HFF-Myc (cell line): ENCODE measurements around the gene DNAJB5.

ENCODE experiments used
- DNase-seq: peaks from one replicate; pipeline ENCODE4 v3.0.0-alpha.2; 2011; ENCODE audit warnings: low read depth; ENCODE audit errors: extremely low read depth
- H3K4me3 ChIP-seq: replicated peaks from 2 replicates; pipeline ENCODE4 v1.5.1; 2011; ENCODE audit warnings: low read depth, mild to moderate bottlenecking, control low read depth, low read length
- TF ChIP-seq, protein P1 (sequence below): IDR thresholded peaks from 2 replicates; pipeline ENCODE4 v1.5.1; 2012; ENCODE audit warnings: mild to moderate bottlenecking, low read depth, low read length, control low read depth; ENCODE audit errors: missing control alignments

DNAJB5 gene

DNA sequence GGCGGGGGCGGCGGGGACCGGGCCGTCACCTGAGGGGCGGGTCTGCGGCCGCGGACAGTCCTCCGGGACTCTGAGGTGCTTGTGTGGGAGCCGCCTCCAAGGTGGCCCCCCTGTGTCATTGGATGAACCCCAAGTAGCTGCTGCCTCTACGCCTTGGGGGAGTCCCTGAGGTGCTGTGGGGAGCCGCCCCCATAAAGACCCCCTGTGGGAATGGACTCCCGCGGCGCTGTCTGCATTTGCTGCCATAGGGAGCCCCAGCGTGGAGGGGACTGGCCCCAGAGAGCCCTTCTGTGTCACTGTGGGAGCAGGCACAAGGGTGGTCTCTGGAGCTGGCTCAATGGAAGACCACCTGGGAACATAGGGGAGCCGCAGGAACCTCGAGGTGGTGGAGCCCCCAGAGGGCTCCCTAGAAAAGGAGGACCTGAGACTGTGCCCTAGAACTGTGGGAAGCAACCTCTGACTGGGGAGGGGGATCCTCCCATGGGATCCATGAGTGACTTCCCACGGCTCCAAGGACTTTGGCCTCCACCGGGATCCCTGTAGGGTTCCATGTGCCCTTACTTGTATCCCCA, 31.0 kb upstream of the DNAJB5 start:
- TF ChIP-seq, protein P1, sequence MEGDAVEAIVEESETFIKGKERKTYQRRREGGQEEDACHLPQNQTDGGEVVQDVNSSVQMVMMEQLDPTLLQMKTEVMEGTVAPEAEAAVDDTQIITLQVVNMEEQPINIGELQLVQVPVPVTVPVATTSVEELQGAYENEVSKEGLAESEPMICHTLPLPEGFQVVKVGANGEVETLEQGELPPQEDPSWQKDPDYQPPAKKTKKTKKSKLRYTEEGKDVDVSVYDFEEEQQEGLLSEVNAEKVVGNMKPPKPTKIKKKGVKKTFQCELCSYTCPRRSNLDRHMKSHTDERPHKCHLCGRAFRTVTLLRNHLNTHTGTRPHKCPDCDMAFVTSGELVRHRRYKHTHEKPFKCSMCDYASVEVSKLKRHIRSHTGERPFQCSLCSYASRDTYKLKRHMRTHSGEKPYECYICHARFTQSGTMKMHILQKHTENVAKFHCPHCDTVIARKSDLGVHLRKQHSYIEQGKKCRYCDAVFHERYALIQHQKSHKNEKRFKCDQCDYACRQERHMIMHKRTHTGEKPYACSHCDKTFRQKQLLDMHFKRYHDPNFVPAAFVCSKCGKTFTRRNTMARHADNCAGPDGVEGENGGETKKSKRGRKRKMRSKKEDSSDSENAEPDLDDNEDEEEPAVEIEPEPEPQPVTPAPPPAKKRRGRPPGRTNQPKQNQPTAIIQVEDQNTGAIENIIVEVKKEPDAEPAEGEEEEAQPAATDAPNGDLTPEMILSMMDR = no peak
- no peak overlapping the region for H3K4me3 ChIP-seq
- DNase-seq = no peak

DNA sequence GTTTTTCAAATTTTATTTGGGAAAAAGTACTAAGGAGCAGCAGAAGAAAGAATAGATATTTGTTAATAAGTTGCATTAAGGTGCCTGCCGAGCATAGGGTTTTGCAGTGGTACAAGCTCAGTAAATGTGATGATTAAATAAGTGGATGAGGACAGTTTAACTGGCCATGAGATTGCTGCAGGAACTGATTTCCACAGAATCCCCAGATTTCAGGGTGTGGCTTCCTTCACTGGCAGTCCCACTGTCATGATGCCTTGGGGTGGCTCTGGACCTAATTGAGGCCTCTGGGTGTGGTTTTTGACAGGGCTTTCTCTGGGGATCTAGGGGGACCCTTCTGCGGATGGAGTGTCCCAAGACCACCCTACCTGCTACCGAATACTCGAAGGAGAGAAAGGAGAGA, 30.1 kb upstream of the DNAJB5 start:
- H3K4me3 ChIP-seq = no peak overlapping the region
- TF ChIP-seq, protein P1 = no peak
- DNase-seq = no peak

DNA sequence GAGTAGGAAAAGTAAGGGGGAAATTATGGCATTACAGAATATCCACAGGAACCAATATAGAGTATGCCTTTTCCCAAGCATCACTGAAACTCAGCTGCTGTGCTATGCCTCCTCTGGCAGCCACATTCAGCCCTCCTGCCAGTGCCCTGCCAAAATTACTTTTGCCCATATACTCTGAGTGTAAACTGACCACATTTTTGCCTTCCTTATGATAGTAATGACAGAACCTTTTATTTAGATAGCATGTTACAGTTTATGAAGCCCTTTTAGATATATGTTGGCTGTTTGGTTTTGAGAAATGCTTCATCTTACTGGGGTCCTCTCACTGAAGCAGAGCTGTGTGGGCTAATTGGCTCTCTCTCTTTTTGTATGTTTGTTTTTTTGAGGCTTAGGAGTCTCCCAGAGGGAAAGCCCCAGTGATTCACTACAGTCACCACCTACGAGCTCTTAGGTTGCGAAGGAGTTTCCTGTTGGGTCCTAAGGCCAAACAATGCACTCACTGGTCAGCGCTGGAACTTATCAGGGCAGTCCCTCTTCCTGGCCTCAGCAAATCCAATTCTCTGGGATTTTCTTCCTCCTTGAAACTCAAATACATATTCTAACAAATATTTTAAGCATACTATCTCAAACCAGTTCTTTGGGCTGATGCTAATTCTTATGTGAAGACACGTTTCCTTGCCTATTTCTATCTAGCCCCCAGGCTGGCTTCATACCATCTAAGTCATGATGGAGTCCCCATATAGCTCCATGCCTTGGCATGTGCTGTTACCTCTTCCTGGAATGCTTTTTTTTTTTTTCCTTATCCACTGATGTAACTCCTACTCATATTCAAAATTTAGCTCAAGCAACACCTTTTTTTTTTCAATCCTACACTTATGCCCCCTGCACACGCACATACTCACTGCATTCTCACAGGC, 27.7 kb upstream of the DNAJB5 start:
- peak; percentile 7 for DNase-seq
- TF ChIP-seq, protein P1 = no peak

DNA sequence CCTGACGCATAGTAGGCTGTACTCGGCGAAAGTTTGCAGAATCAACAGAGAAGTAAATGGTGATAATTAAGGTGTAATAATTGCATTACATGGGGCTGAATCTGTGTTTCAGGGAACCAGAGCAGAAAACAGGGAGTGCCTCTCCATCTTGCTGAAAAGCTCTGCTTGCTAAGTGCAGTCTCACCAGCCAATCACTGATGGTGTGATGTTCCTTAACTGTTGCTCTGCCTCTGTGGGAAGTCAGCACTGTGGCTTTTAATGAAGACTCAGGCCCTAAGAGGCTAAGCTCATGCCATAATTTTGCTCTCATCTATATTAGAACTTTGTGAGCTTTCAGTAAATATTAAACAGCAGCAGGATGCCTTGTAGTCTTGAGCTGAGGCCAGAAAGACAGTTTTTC, 27.0 kb upstream of the DNAJB5 start:
- DNase-seq = no peak
- TF ChIP-seq, protein P1 = no peak
- H3K4me3 ChIP-seq = no peak overlapping the region

More for the DNA sequence above, 27.7 kb upstream of the DNAJB5 start:
- H3K4me3 ChIP-seq = no peak overlapping the region

DNA sequence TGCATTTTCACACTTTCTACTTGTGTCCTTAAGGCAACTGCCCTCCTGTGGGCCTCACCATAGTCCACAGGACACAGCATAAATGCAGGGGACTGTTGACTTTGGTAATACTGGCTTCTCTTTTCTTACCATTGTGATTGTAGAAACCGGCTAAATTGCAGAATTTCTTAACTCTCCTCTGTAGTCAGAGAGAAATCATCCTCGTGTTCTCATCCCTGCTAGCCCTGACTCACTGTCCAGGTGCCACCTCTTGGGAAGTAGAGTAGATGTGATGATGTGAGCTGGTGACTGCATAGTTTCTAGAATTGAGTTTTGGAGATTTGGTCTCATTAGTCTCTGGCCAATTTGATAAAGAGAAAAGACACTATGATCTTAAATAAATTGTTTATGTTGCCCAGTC, 26.0 kb upstream of the DNAJB5 start:
- TF ChIP-seq, protein P1 = no peak
- DNase-seq = no peak
- no peak overlapping the region for H3K4me3 ChIP-seq

DNA sequence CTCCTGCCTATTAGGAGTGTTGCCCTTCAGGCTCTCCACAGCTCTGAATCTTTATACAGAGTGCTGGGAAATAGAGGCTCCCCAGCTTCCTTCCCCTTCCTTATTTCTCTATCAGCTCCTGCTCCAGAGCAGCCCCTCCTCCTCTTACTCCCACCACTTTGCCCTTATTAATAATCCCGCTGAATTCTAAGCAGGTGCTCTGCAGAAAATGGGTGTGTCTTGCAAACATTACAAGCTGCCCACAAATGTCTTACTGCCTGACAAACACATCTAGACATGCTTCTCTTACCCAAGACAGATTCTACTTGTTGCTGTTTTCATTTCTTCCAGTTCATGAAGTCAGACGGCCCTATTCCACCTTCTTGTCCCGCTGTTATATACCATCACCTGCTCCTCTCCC, 25.1 kb upstream of the DNAJB5 start:
- TF ChIP-seq, protein P1 = no peak
- no peak overlapping the region for H3K4me3 ChIP-seq
- no peak for DNase-seq
